ENCODE data around the gene CIT. TPM values are rescaled to one million over a fixed set of nuclear protein-coding genes. Genes with fewer than 3 reads are reported as not detected.

Gene CIT
- total and polyA plus RNA-seq, 7 donors: 1.2 to 9.2 (median 5.4) TPM

DNA sequence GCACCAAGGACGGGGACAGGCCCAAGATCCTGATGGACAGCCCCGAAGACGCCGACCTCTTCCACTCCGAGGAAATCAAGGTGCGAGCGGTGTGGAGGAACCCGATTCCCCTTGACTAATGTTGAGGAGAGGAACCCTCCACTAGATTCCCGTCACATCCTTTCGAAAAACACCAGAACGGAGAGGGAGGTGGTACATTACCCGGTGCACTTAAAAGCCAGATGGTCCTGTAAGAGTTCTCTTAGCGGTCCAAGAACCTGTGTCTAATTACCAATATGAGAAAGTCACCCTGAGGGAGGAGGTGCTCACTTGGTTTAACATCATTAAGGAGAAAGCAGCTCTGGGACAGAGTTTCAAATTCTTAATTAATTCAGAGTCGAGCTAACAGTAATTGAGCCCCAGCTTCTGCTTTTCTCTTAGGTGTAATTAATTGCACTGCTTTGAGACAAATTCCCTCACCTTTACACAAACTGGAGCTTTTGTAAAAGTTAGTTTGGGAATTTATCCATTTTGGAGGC is 208.7 kb downstream of the CIT start:
- intact Hi-C loops (cut with DNase I): loop anchor here (5.0 kb wide), 1 partner anchor 1291 kb away; the partner anchor contains the start of gene SUDS3
- H3K4me1 ChIP-seq: peaks cover 0 to 26% (median 20%) of the 10 kb centered on the region in 4 donors

DNA sequence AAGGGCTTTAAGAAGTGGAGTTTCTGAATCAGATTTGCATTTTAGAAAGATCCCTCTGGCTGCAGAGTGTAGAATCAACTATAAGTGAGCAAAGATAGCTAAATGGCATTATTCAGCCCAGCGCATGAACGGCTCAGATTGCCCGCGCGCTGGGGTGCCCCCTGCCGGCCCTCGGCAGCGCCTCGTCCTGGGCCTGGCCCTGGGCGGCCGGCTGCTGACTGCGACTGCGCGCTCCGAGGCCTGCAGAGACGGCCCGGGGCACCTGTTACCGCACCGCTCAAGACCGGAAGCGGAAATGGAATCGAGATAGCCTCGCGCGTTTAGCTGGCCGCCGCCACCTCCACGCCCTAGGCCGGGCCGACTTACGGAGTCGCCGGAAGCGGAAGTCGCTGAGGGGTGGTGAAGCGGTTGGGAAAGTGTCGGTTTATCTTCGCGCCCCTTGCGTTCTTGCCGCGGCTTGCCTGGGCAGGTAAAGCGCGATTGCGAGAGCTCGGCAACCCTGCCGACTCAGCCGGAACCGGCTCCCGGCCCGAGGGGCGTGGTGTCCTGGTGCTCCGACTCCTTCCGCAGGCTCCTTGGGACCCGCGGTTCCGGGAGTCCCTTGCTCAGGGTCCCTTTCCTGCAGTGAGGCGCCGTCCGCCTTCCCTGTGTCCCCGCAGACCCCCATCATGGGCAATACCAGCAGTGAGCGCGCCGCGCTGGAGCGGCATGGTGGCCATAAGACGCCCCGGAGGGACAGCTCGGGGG is 209.4 kb downstream of the CIT start, which contains the start of gene PRKAB1:
TSS of gene PRKAB1 (plus strand) at position 557 of the 747 bp plus-strand sequence. CDS start at position 669, 112 bp downstream.
- WGBS, 2 donors: 0% methylated on average over 69 of the region's 69 CpGs
- no peaks in the 10 kb centered on the region for H3K9me3 ChIP-seq
- H3K4me1 ChIP-seq: peaks cover 0 to 26% (median 20%) of the 10 kb centered on the region in 4 donors
- DNase-seq: peak; percentile 98
- peak within 1 kb of the TSS; percentile 78 to 88 (median 82) for H3K4me3 ChIP-seq
- H3K27ac ChIP-seq: peak within 1 kb of the TSS; percentile 89 to 96 (median 94)
- TF ChIP-seq POLR2AphosphoS5 (IDR thresholded peaks at IDR 0.05) (peak; percentile 77 to 92 (median 86)), POLR2A (IDR thresholded peaks at IDR 0.05) (peak; percentile 50 to 89), EP300 (IDR thresholded peaks at IDR 0.05) (no peak)
- TF ChIP-seq, protein P1, sequence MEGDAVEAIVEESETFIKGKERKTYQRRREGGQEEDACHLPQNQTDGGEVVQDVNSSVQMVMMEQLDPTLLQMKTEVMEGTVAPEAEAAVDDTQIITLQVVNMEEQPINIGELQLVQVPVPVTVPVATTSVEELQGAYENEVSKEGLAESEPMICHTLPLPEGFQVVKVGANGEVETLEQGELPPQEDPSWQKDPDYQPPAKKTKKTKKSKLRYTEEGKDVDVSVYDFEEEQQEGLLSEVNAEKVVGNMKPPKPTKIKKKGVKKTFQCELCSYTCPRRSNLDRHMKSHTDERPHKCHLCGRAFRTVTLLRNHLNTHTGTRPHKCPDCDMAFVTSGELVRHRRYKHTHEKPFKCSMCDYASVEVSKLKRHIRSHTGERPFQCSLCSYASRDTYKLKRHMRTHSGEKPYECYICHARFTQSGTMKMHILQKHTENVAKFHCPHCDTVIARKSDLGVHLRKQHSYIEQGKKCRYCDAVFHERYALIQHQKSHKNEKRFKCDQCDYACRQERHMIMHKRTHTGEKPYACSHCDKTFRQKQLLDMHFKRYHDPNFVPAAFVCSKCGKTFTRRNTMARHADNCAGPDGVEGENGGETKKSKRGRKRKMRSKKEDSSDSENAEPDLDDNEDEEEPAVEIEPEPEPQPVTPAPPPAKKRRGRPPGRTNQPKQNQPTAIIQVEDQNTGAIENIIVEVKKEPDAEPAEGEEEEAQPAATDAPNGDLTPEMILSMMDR (IDR thresholded peaks at IDR 0.05): peak; percentile 51 to 90 (median 78)
- no peaks in the 10 kb centered on the region for H3K27me3 ChIP-seq
- intact Hi-C loops (cut with DNase I): loop anchor here (5.0 kb wide), 1 partner anchor 1290 kb away; the partner anchor contains the start of gene SUDS3
- peaks cover 3 to 17% (median 6%) of the 10 kb centered on the region in 4 donors for H3K36me3 ChIP-seq

More for the DNA sequence above, 208.7 kb downstream of the CIT start:
- peak overlapping the region; percentile 78 to 88 (median 82) for H3K4me3 ChIP-seq
- 2 to 4% methylated on average over 14 of the region's 14 CpGs for WGBS, 2 donors
- no peaks in the 10 kb centered on the region for H3K27me3 ChIP-seq
- TF ChIP-seq EP300 (IDR thresholded peaks at IDR 0.05) (no peak), POLR2A (IDR thresholded peaks at IDR 0.05) (no peak), POLR2AphosphoS5 (IDR thresholded peaks at IDR 0.05) (no peak)
- TF ChIP-seq, protein P1 (IDR thresholded peaks at IDR 0.05): no peak
- peak overlapping the region; percentile 89 to 96 (median 94) for H3K27ac ChIP-seq
- no peak for DNase-seq
- H3K9me3 ChIP-seq: no peaks in the 10 kb centered on the region
- peaks cover 9 to 23% (median 12%) of the 10 kb centered on the region in 4 donors for H3K36me3 ChIP-seq

- H3K36me3 ChIP-seq: peaks cover 0 to 9% (median 3%) of the 10 kb centered on the region in 4 donors
- H3K27ac ChIP-seq: peak overlapping the region; percentile 89 to 96 (median 94)
- no peaks in the 10 kb centered on the region for H3K9me3 ChIP-seq
- TF ChIP-seq EP300 (IDR thresholded peaks at IDR 0.05): no peak
- no peak for TF ChIP-seq POLR2AphosphoS5 (IDR thresholded peaks at IDR 0.05)
- TF ChIP-seq POLR2A (IDR thresholded peaks at IDR 0.05): no peak
- TF ChIP-seq, protein P1 (IDR thresholded peaks at IDR 0.05): no peak
- DNase-seq: no peak
- H3K4me1 ChIP-seq: peaks cover 0 to 26% (median 20%) of the 10 kb centered on the region in 4 donors
- no peaks in the 10 kb centered on the region for H3K27me3 ChIP-seq
- WGBS, 2 donors: 14 to 15% methylated on average over 9 of the region's 9 CpGs
- peak overlapping the region; percentile 78 to 88 (median 82) for H3K4me3 ChIP-seq
- intact Hi-C loops (cut with DNase I): loop anchor here (5.0 kb wide), 1 partner anchor 1290 kb away; the partner anchor contains the start of gene SUDS3
Observed at GRCh38 chr12:119666900-119667576, 210.1 kb downstream of the CIT start.

DNA sequence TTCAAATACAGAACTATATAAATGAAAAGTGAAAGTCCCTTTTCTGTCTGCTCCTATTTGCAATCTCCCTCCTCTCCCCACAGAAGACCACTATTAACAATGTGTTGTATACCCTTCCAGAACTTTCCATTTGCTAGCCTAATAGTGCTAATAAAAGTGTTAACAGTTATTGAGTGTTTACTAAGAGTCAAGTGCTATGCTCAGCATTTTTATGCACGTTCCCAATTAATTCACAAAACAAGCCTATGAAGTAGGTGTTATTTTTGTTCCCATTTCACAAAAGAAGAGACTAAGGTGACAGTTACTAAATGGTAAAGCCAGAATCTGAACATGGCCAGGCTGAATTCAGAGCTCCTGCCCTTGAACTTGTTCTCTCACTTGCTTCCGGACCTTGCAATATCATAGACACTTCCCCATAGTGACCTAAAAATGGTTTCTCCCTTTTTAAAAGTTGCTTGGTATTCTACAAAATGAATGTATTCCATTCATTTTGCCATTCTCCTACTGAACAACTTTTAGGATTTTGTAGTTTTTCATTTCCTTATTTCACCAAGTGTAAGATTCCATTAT is 210.8 kb downstream of the CIT start:
- 58 to 84% methylated on average over 2 of the region's 2 CpGs for WGBS, 2 donors
- Histone ChIP-seq H3K27me3 (no peaks in the 10 kb centered on the region), H3K36me3 (peaks cover 0 to 2% (median under 1%) of the 10 kb centered on the region in 4 donors), H3K4me1 (peaks cover 0 to 26% (median 20%) of the 10 kb centered on the region in 4 donors), H3K4me3 (no peak overlapping the region), H3K27ac (no peak overlapping the region), H3K9me3 (no peaks in the 10 kb centered on the region)
- intact Hi-C loops (cut with DNase I): loop anchor here (5.0 kb wide), 1 partner anchor 1289 kb away; the partner anchor contains the start of gene SUDS3
- TF ChIP-seq EP300 (IDR thresholded peaks at IDR 0.05): no peak
- TF ChIP-seq, protein P1 (IDR thresholded peaks at IDR 0.05): no peak
- no peak for TF ChIP-seq POLR2A (IDR thresholded peaks at IDR 0.05)
- no peak for TF ChIP-seq POLR2AphosphoS5 (IDR thresholded peaks at IDR 0.05)
- no peak for DNase-seq

All from sigmoid colon (tissue), 7 donors.